Central memory CD8-positive, alpha-beta T cell (primary cell): ENCODE data around the gene GSTT2B.
"Not testable (repeated sequence)": the region's sequence is repeated elsewhere in the genome, so short reads cannot be mapped to it uniquely, and the experiment has no call there.

Source experiments
- ATAC-seq: fragments of 150-1000 bp; cut with Tn5 transposase; replicated peaks from 2 replicates; pipeline ENCODE4 v1.10.0; 2022; ENCODE audit warnings: mild to moderate bottlenecking, moderate FRiP score, moderate number of reproducible peaks; ENCODE audit not compliant: poor library complexity, severe bottlenecking; ENCODE audit errors: extremely low read depth
- DNase-seq, 2 donors: peaks; one replicate each; pipeline ENCODE4 v3.0.0; 2021; ENCODE audit warnings: low spot score in 2 of 2
- H3K27ac Mint-ChIP-seq: one replicate; pipeline ENCODE4 v1.8.0; 2022; ENCODE audit warnings: low read depth, mild to moderate bottlenecking, moderate library complexity, mixed read lengths
- H3K27me3 Mint-ChIP-seq: one replicate; pipeline ENCODE4 v1.8.0; 2022; ENCODE audit warnings: mixed read lengths
- H3K36me3 Mint-ChIP-seq: one replicate; pipeline ENCODE4 v1.8.0; 2022; ENCODE audit warnings: mild to moderate bottlenecking, moderate library complexity, mixed read lengths; ENCODE audit not compliant: insufficient read depth
- H3K4me1 Mint-ChIP-seq: one replicate; pipeline ENCODE4 v1.8.0; 2022; ENCODE audit warnings: mixed read lengths
- H3K4me3 Mint-ChIP-seq: one replicate; pipeline ENCODE4 v1.8.0; 2022; ENCODE audit warnings: mild to moderate bottlenecking, moderate library complexity, mixed read lengths
- H3K9me3 Mint-ChIP-seq: one replicate; pipeline ENCODE4 v1.8.0; 2022; ENCODE audit warnings: mixed read lengths

GSTT2B gene

DNA sequence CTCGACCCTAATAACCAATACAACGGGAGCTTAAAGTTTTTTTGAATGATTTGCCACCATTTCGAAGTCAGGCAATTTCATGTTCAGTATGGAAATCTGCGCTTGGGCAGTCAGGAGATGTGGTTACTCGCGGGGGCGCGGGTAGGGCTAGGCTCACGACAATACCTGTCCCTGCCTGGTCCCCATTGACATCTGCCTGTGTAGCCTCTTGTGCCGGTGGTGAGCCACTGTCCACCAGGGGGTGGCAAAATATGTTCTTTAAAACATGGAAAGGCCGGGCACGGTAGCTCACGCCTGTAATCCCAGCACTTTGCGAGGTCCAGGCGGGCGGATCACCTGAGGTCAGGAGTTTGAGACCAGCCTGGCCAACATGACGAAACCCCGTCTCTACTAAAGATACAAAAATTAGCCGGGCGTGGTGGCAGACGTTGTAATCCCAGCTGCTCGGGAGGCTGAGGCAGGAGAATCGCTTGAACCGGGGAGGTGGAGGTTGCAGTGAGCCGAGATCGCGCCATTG, 13.9 kb upstream of the GSTT2B start:
- H3K4me3 Mint-ChIP-seq, H3K27me3 Mint-ChIP-seq, H3K27ac Mint-ChIP-seq, DNase-seq, H3K9me3 Mint-ChIP-seq, H3K36me3 Mint-ChIP-seq, H3K4me1 Mint-ChIP-seq: not testable (repeated sequence)
- peak; percentile 35 for ATAC-seq

DNA sequence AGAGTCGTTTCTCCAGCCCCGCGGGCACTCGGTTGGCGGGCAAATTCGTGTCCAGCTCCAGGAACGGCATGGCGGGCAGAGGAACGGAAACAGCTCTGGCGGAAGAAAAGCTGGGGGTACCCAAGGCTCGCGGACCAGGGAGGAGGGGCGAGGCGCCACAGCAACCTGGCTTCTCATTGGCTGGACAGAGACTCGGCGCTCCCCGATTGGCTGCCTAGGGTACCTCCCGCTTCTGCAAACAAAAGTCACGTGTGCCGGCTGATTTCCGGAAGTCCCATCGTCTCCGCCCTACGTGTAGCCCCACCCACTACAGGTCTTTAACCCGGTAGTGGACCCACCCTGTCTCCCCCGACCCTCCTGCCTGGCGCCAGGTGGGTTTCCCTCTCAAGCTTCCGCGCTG, 13.3 kb upstream of the GSTT2B start, which contains the start of gene DDT:
TSS of gene DDT (minus strand) at position 97 of the 400 bp plus-strand sequence. CDS start at position 70, 27 bp downstream.
- not testable (repeated sequence) for H3K27ac Mint-ChIP-seq, H3K4me1 Mint-ChIP-seq, H3K9me3 Mint-ChIP-seq, H3K4me3 Mint-ChIP-seq, DNase-seq, H3K27me3 Mint-ChIP-seq
- H3K36me3 Mint-ChIP-seq, result peaks cover 11% of the 10 kb centered on the region
- ATAC-seq, result peak; percentile 99

DNA sequence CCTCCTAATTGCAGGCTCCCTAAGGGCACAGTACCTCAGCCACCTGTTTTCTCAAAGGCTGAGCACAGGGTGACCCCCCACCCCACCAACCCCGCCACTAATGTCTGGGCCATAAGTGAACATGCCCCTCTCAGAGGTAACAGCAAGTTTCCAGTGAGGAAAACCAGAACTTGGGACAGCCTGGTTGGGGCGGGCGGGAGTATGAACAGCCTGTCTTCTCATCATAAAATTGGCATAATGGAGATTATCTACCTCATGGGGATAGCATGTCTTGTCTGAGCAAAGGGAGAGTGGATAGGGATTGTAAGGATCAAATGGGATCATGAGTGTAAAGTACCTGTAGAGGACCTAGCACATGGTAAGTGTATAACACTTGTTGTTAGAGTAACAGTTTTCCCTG, 10.9 kb upstream of the GSTT2B start:
- DNase-seq, ATAC-seq, H3K9me3 Mint-ChIP-seq, H3K4me3 Mint-ChIP-seq, H3K27me3 Mint-ChIP-seq, H3K4me1 Mint-ChIP-seq, H3K27ac Mint-ChIP-seq: not testable (repeated sequence)
- H3K36me3 Mint-ChIP-seq, result peaks cover 12% of the 10 kb centered on the region

DNA sequence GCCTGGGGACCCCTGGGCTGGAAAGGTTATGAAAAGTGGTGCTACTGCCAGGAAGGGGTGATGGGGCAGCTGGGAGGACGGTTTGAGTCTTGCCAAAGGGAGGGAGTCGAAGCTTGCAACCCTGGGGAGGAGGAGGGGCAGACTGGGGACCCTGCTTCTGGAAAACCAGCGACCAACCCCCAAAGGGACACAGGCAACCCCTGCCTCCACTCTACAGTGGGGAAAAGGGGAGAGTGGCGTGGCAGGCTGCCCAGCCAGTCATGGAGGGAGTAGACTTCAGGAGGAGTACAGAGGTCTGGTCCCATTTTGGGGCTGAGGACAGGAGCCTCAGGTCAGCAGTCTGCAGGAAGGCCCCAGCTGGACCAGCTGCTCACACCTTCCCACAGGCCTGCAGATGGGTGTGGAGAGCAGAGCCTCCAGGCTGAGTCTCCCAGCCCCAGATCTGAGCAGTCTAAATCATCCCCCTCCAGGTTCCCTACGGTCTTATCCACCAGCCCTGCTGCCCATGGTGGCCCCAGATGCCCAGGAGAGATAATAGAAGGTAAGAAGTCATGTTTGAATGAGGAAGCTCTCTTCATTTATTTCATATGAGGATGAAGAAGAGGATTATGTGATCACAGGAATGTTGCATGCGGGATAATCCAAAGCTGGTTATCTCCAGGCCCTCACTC, 10.0 kb upstream of the GSTT2B start:
- no peak overlapping the region for H3K4me3 Mint-ChIP-seq
- no peak for DNase-seq

DNA sequence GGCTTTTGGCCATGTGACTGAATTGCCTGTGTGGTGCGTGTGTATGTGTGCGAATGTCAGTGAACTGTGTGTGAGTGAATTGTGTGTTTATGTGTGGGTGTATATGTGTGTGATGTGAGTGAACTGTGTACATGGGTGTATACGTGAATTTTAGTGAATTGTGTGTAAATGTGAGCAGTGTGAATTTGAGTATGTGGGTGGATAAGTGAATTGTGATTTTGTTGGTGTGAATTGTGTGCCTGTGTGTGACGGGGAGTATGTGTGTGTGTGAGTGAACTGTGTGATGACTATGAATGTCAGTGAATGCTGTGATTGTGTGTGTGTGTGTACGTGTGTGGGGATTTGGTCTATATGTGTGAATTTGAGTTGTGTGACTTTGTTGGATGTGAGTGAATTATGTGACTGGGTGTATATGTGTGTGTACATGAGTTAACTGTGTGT, 9.2 kb upstream of the GSTT2B start:
- Mint-ChIP-seq H3K36me3 (peaks cover 12% of the 10 kb centered on the region), H3K4me1 (peaks cover 10% of the 10 kb centered on the region), H3K27me3 (no peaks in the 10 kb centered on the region), H3K4me3 (no peak overlapping the region), H3K9me3 (no peaks in the 10 kb centered on the region), H3K27ac (peak overlapping the region; percentile 3)
- DNase-seq, result no peak
- ATAC-seq, result no peak

More for the DNA sequence above, 10.0 kb upstream of the GSTT2B start:
- no peak for ATAC-seq
- Mint-ChIP-seq H3K9me3 (no peaks in the 10 kb centered on the region), H3K27me3 (no peaks in the 10 kb centered on the region), H3K27ac (no peak overlapping the region), H3K4me1 (peaks cover 10% of the 10 kb centered on the region), H3K36me3 (peaks cover 12% of the 10 kb centered on the region)

DNA sequence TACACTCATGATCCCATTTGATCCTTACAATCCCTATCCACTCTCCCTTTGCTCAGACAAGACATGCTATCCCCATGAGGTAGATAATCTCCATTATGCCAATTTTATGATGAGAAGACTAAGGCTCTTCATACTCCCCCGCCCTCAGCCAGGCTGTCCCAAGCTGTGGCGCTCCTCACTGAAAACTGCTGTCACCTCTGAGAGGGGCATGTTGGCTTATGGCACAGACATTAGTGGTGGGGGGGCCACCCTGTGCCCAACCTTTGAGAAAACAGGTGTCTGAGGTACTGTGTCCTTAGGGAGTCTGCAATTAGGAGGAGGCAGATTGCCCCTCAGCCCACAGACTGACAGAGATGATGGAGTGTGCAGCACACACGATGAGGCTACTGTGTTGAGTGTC, 8.1 kb upstream of the GSTT2B start:
- H3K27ac Mint-ChIP-seq, result no peak overlapping the region
- no peak for DNase-seq
- peaks cover 10% of the 10 kb centered on the region for H3K4me1 Mint-ChIP-seq
- H3K9me3 Mint-ChIP-seq, result no peaks in the 10 kb centered on the region
- H3K4me3 Mint-ChIP-seq, result no peak overlapping the region
- no peaks in the 10 kb centered on the region for H3K27me3 Mint-ChIP-seq
- H3K36me3 Mint-ChIP-seq, result peaks cover 12% of the 10 kb centered on the region
- ATAC-seq, result no peak

DNA sequence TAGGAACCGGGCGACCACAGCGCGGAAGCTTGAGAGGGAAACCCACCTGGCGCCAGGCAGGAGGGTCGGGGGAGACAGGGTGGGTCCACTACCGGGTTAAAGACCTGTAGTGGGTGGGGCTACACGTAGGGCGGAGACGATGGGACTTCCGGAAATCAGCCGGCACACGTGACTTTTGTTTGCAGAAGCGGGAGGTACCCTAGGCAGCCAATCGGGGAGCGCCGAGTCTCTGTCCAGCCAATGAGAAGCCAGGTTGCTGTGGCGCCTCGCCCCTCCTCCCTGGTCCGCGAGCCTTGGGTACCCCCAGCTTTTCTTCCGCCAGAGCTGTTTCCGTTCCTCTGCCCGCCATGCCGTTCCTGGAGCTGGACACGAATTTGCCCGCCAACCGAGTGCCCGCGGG, 5.6 kb upstream of the GSTT2B start, which contains the start of gene DDTL:
TSS of gene DDTL (plus strand) at position 321 of the 400 bp plus-strand sequence. CDS start at position 348, 27 bp downstream.
- peak; percentile 99 for ATAC-seq
- not testable (repeated sequence) for H3K27ac Mint-ChIP-seq, H3K4me1 Mint-ChIP-seq, H3K9me3 Mint-ChIP-seq, H3K27me3 Mint-ChIP-seq, H3K36me3 Mint-ChIP-seq, H3K4me3 Mint-ChIP-seq, DNase-seq

DNA sequence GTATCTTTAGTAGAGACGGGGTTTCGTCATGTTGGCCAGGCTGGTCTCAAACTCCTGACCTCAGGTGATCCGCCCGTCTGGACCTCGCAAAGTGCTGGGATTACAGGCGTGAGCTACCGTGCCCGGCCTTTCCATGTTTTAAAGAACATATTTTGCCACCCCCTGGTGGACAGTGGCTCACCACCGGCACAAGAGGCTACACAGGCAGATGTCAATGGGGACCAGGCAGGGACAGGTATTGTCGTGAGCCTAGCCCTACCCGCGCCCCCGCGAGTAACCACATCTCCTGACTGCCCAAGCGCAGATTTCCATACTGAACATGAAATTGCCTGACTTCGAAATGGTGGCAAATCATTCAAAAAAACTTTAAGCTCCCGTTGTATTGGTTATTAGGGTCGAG, 5.1 kb upstream of the GSTT2B start:
- not testable (repeated sequence) for H3K4me1 Mint-ChIP-seq, H3K4me3 Mint-ChIP-seq, H3K36me3 Mint-ChIP-seq, DNase-seq, H3K27me3 Mint-ChIP-seq, H3K9me3 Mint-ChIP-seq, H3K27ac Mint-ChIP-seq
- peak; percentile 38 for ATAC-seq

DNA sequence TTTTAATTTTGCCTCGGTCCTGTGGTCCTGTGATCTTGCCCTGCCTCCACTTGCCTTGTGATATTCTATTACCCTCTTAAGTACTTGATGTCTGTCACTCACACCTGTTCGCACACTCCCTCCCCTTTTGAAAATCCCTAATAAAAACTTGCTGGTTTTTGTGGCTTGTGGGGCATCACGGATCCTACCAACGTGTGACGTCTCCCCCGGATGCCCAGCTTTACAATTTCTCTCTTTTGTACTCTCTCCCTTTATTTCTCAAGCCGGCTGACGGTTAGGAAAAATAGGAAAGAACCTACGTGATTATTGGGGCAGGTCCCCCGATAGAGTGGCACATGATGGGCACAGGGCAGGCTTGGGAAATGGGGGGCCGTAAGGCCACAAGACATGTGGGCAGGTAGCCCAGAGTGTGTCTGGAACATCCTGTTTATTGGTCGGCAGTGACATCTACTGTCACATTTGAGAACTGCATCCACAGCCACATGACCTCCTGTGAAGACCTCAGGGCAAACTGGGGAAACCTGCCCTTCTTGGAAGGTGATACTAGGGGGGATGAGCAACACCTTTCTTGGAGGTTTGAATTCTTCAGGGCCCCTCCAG, 4.6 kb downstream of the GSTT2B start:
- not testable (repeated sequence) for H3K9me3 Mint-ChIP-seq, H3K4me3 Mint-ChIP-seq, H3K27me3 Mint-ChIP-seq, H3K27ac Mint-ChIP-seq, H3K36me3 Mint-ChIP-seq, H3K4me1 Mint-ChIP-seq
- ATAC-seq (peak; percentile 80), DNase-seq (peak; percentile 52 to 90)

DNA sequence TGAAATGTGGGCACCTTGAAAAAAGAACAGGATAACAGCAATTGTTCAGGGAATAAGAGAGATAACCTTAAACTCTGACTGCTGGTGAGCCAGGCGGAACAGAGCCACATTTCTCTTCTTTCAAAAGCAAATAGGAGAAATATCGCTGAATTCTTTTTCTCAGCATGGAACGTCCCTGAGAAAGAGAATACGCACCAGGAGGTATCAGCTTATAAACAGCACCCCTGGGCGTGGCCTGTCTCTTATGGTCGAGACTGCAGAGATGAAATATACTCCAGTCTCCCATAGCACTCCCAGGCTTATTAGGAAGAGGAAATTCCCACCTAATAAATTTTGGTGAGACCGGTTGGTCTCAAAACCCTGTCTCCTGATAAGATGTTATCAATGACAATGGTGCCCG, 5.1 kb downstream of the GSTT2B start:
- not testable (repeated sequence) for H3K36me3 Mint-ChIP-seq, H3K9me3 Mint-ChIP-seq, H3K4me3 Mint-ChIP-seq, ATAC-seq, H3K27me3 Mint-ChIP-seq, H3K4me1 Mint-ChIP-seq, H3K27ac Mint-ChIP-seq, DNase-seq

DNA sequence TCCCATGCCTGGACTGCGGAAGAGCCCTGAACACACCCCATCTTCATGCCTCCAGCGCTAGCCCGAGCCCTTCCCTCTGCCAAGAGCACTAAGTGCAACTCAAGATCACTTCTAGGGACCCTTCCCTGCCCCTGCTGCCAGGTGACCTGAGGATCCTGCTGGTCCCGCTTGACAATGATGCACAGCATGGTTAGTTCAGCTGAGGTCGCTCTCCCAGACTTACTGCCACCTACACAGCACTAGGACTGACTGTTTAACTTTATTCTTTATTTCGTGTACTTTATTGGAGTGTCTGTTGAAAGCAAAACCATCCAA, 6.0 kb downstream of the GSTT2B start:
- not testable (repeated sequence) for H3K27ac Mint-ChIP-seq, ATAC-seq, H3K4me1 Mint-ChIP-seq, H3K9me3 Mint-ChIP-seq, DNase-seq, H3K36me3 Mint-ChIP-seq, H3K27me3 Mint-ChIP-seq, H3K4me3 Mint-ChIP-seq

DNA sequence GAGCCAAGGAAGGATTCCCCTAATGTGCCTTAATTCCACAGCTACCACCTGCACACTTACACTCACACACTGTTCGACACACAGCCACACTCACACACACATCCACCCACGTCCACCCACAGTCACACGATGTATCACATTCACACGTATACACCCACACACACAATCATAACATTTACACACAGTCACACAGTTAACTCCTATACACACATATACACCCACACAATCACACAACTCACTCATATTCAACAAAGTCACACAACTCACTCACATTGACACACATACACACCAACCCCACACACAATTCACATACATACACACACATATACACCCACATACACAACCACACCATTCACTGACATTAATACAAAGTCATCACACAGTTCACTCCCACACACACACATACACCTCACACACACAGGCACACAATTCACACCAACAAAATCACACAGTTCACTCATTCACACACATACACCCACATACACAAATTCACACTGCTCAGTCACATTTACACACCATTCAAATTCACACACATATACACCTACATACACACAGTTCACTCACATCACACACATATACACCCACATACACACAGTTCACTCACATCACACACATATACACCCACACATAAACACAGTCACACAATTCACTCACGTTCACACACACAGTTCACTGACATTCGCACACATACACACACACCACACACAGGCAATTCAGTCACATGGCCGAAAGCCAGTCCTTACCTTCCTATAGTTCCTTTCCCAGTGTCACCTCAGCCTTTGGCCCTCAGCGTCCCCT, 6.6 kb downstream of the GSTT2B start:
- H3K4me3 Mint-ChIP-seq, H3K36me3 Mint-ChIP-seq, H3K4me1 Mint-ChIP-seq, ATAC-seq, H3K27me3 Mint-ChIP-seq, H3K9me3 Mint-ChIP-seq, H3K27ac Mint-ChIP-seq, DNase-seq: not testable (repeated sequence)

DNA sequence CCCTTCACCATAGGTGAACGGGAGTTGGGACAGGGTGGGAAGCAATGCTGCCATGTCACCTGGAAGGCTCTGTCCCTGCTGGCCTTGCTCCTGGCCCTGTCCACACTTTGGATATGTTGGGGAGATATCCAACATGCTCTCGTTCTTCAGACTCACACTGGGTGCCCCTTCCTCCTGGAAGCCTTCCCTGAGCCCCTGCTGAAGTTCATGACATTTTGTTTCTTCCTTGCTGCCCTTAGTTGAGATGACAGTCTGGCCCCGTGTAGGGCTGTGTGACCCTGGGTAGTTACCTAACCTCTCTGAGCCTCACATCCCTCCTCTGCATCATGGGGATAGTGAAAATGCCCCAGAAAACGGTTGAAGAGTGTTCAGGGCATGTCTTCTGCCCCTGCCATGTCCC, 7.5 kb downstream of the GSTT2B start:
- not testable (repeated sequence) for H3K27me3 Mint-ChIP-seq, H3K27ac Mint-ChIP-seq, H3K4me1 Mint-ChIP-seq, DNase-seq, H3K9me3 Mint-ChIP-seq, ATAC-seq, H3K36me3 Mint-ChIP-seq, H3K4me3 Mint-ChIP-seq
